WI38 (cell line): ENCODE measurements around the gene RACGAP1.

Source experiments
- H3K4me3 ChIP-seq: 2 replicates; pipeline ENCODE4 v1.5.1; 2011; ENCODE audit warnings: low read depth, mild to moderate bottlenecking, control low read depth, low read length
- CTCF ChIP-seq: IDR thresholded peaks from 2 replicates; pipeline ENCODE4 v1.5.1; 2012; ENCODE audit warnings: low read depth, mild to moderate bottlenecking, control low read depth, low read length

RACGAP1 gene

GRCh38 chr12:49972641-49973360 is 52.5 kb downstream of the RACGAP1 start, which contains the start of gene AQP6:
AQP6 (plus strand) TSS chr12:49972947; CDS start chr12:49973174, 227 bp downstream.
- H3K4me3 ChIP-seq = no peak within 1 kb of the TSS
- TF ChIP-seq CTCF = no peak

GRCh38 chr12:49972129-49972528 is 53.2 kb downstream of the RACGAP1 start:
- H3K4me3 ChIP-seq = no peak overlapping the region

DNA sequence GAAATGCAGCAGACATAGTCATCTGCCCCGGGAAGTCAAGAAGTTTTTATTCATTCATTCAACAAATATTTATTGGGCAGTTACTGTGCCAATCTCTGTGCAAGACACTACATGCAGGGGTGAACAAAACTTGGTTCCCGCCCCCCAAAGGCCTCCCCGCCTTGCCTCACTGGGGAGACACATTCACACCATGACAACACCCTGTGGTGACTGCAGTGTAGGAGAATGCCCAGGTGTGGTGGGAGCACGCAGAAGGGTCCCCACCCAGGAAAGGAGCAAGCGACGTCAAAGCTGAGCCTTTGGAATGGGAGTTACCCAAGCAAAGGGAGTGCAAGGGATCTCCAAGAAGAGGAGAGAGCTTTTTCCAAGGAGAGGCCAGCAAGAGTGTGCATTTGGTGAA is 54.2 kb downstream of the RACGAP1 start:
- no peak for TF ChIP-seq CTCF

More at GRCh38 chr12:49972129-49972528, 53.2 kb downstream of the RACGAP1 start:
- TF ChIP-seq CTCF = no peak

GRCh38 chr12:49970658-49971057 is 54.6 kb downstream of the RACGAP1 start:
- no peak overlapping the region for H3K4me3 ChIP-seq
- TF ChIP-seq CTCF = no peak

More for the DNA sequence above, 54.2 kb downstream of the RACGAP1 start:
- no peak overlapping the region for H3K4me3 ChIP-seq

DNA sequence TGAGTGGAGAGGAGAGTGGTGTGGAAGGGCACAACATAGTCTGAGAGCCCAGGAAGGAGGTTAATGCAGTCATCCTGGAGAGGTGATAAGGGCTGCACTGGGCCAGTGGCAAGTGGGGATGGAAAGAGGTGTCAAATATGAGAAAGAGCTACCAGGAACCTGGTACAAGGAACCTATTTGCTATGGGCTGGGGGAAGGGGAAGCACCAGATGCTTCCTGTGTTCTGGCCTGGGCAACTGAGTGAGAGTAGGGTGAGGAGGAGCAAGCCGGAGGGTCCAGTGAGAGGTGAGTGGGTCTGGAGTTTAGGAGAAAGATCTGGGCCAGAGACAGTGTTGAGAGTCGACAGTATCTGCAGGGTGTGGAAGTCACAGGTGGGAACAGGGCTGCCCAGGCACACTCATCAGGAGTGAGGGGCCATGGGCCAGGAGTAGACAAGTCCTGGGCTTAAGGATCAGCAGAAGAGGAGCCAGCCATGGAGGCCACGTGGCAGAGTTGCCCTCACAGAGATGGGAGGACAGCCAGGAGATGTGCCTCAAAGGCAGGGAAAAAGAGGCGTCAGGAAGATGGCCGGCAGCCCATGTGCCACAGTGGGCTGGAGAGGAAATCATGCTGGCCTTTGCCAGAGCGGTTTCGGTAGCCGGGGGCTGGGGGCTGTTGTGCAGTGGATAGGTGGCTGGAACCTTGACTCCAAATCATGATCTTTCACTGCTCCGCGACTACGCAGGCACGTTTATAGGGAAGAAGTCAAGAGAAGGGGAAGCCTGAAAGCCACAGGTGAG is 55.5 kb downstream of the RACGAP1 start:
- H3K4me3 ChIP-seq = no peak overlapping the region
- no peak for TF ChIP-seq CTCF

DNA sequence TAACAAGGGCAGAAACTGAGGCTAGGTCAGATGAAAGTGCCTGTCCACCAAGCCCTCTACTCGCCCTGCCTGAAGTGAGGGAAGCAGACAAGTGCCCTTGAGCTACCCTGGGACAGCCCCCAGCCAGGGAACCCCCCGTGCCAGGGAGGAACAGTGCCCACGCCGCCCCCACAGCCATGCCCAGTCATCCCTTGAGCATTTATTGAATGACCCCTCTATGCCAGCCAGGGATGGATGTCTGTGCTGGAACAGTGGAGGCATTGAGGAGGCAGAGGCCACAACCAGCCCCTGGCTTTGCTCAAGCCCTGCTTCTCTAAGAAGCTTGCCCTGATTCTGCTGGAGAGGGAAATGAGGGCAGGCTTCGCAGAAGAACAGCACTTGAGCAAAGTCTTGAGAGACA is 56.3 kb downstream of the RACGAP1 start:
- H3K4me3 ChIP-seq = no peak overlapping the region
- TF ChIP-seq CTCF = no peak

DNA sequence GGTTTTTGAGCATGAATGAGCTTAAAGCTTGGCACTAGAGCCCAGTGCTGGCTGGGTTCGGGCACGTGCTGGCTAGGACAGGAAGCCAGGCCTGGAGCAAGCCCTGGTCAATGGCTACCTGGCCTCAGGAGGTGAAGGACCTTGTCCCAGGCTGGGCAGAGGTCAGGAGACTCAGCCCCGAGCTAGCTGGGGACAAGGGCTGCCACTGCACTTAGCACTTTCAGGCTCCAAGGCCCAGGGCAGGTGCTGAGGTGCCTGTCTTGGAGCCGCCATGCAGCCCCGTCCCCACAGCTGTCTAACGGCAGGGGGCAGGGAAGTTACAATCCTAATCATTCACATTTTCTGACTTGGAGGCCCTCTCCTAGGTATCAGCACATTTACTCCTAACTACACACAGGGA is 56.8 kb downstream of the RACGAP1 start:
- no peak overlapping the region for H3K4me3 ChIP-seq
- TF ChIP-seq CTCF = no peak
